K562 (cell line): ENCODE results near the gene CCDC9. TPM values are rescaled to one million over a fixed set of nuclear protein-coding genes. Genes with fewer than 3 reads are reported as not detected.
A peak's percentile ranks its signal among the peaks of the same experiment; 100 is the strongest.

Experiments
- BACH1 ChIP-seq: fragments of 200-800 bp; sonication (Bioruptor generic); IDR thresholded peaks from 2 replicates; pipeline ENCODE4 v1.6.1; 2016; ENCODE audit warnings: missing genetic modification characterization, missing compliant biosample characterization
- CEBPB ChIP-seq: fragments of 450-650 bp; IDR thresholded peaks from 2 replicates; pipeline ENCODE4 v1.6.1; 2016; ENCODE audit warnings: missing genetic modification characterization, missing compliant biosample characterization
- DMBX1 ChIP-seq: fragments of 250-450 bp; sonication (Bioruptor Pico); IDR thresholded peaks from 2 replicates; pipeline ENCODE4 v1.8.0; 2022; ENCODE audit warnings: inconsistent platforms, mild to moderate bottlenecking, moderate library complexity, borderline replicate concordance
- E2F3 ChIP-seq: fragments of 250-450 bp; sonication (Bioruptor Pico); IDR thresholded peaks from 2 replicates; pipeline ENCODE4 v1.4.0; 2020; ENCODE audit warnings: mild to moderate bottlenecking
- EWSR1 ChIP-seq: fragments of 450-650 bp; IDR thresholded peaks from 2 replicates; pipeline ENCODE4 v1.6.1; 2018; ENCODE audit warnings: borderline replicate concordance, mild to moderate bottlenecking, low read depth, moderate library complexity; ENCODE audit not compliant: partially characterized antibody
- GTF2F1 ChIP-seq: IDR thresholded peaks from 2 replicates; pipeline ENCODE4 v1.6.1; 2011; ENCODE audit warnings: low read depth, low read length, improper control_type of control experiment
- HMGN3 ChIP-seq: IDR thresholded peaks from 2 replicates; pipeline ENCODE4 v1.6.1; 2011; ENCODE audit warnings: borderline replicate concordance, low read depth, mild to moderate bottlenecking, mixed read lengths, low read length; ENCODE audit not compliant: insufficient read length; ENCODE audit errors: extremely low read depth
- HNRNPK ChIP-seq: fragments of 200-400 bp; formaldehyde crosslinking; IDR thresholded peaks from one replicate; pipeline ENCODE4 v1.6.1; 2018; ENCODE audit warnings: mild to moderate bottlenecking, low read depth, low read length; ENCODE audit not compliant: poor library complexity, severe bottlenecking
- MIER1 ChIP-seq: fragments of 450-650 bp; IDR thresholded peaks from 2 replicates; pipeline ENCODE4 v1.6.1; 2016; ENCODE audit warnings: antibody characterized with exemption, mild to moderate bottlenecking, low read depth
- NUFIP1 ChIP-seq: fragments of 450-650 bp; IDR thresholded peaks from 2 replicates; pipeline ENCODE4 v1.6.1; 2018; ENCODE audit not compliant: partially characterized antibody
- PHB2 ChIP-seq: fragments of 450-650 bp; IDR thresholded peaks from 2 replicates; pipeline ENCODE4 v1.6.1; 2017; ENCODE audit warnings: low read depth
- POLR2A ChIP-seq: fragments of 450-650 bp; conservative IDR thresholded peaks from 2 replicates; pipeline ENCODE4 v1.6.1; 2016
- POLR3G ChIP-seq: IDR thresholded peaks from 2 replicates; pipeline ENCODE4 v1.6.1; 2011; ENCODE audit not compliant: insufficient read length, insufficient replicate concordance; ENCODE audit errors: extremely low read depth
- POU5F1 ChIP-seq: fragments of 150-350 bp; IDR thresholded peaks from 2 replicates; pipeline ENCODE4 v1.6.1; 2014; ENCODE audit warnings: borderline replicate concordance, low read length, low read depth, mild to moderate bottlenecking; ENCODE audit not compliant: partially characterized antibody
- PPARD ChIP-seq: fragments of 250-450 bp; sonication (Bioruptor Pico); IDR thresholded peaks from 2 replicates; pipeline ENCODE4 v1.8.0; 2022; ENCODE audit warnings: inconsistent platforms, mild to moderate bottlenecking, moderate library complexity
- PYGO2 ChIP-seq: fragments of 450-650 bp; IDR thresholded peaks from 2 replicates; pipeline ENCODE4 v1.6.1; 2016; ENCODE audit warnings: mild to moderate bottlenecking, missing genetic modification characterization, moderate library complexity, missing compliant biosample characterization
- TFAM ChIP-seq: fragments of 250-450 bp; sonication (Bioruptor Pico); conservative IDR thresholded peaks from 2 replicates; pipeline ENCODE4 v1.5.0; 2021; ENCODE audit warnings: mild to moderate bottlenecking, moderate library complexity
- WHSC1 ChIP-seq: IDR thresholded peaks from one replicate; pipeline ENCODE4 v1.6.1; 2012; ENCODE audit warnings: low read length, control low read depth, inconsistent platforms
- polyA plus RNA-seq, 8 experiments: library from polyadenylated mRNA; depleted of rRNA in 4 of 8; stranded (reverse) in 5 of 8; unstranded in 3 of 8; fragments of >200 nt; fragmentation: Nextera tagmentation in 2 of 8; fragmentation: Illumina TruSeq in 1 of 8; extraction: Ambion mirVana in 2 of 8; extraction: Trizol in 1 of 8; gene quantifications; 2 replicates each; pipeline versions ENCODE4 v1.2.1 to v1.2.3, GENCODE V29; 2011 to 2014; ENCODE audit warnings: inconsistent platforms in 1 of 8, missing spikeins in 1 of 8
- total RNA-seq, 7 experiments: library from RNA; depleted of rRNA in 6 of 7; stranded (reverse); fragments of >200 nt in 6 of 7; fragmentation: Illumina TruSeq in 2 of 7; extraction: Trizol in 2 of 7; gene quantifications; 2 replicates each; pipeline versions ENCODE4 v1.2.1 to v1.2.3, GENCODE V29; 2011 to 2021; ENCODE audit warnings: low replicate concordance in 1 of 7
- TF ChIP-seq, protein P1 (sequence below): fragments of 450-650 bp; IDR thresholded peaks from 2 replicates; pipeline ENCODE4 v1.6.1; 2018; ENCODE audit warnings: mild to moderate bottlenecking, low read depth; ENCODE audit not compliant: partially characterized antibody
- TF ChIP-seq, protein P2 (sequence below): IDR thresholded peaks from 2 replicates; pipeline ENCODE4 v1.6.1; 2014; ENCODE audit warnings: antibody characterized with exemption
- TF ChIP-seq, protein P3 (sequence below): fragments of 250-450 bp; sonication (Bioruptor Pico); IDR thresholded peaks from 2 replicates; pipeline ENCODE4 v1.5.0; 2020; ENCODE audit warnings: mild to moderate bottlenecking
- TF ChIP-seq, protein P4 (sequence below): fragments of 450-650 bp; formaldehyde crosslinking; IDR thresholded peaks from 2 replicates; pipeline ENCODE4 v1.4.0; 2020; ENCODE audit warnings: mild to moderate bottlenecking, mixed read lengths

Gene CCDC9
- total and polyA plus RNA-seq, 9 of the 15 experiments (the other 6 are each of a cell fraction or from before 2014, with no cell fraction given) = 0.23 to 38.6 (median 8.4) TPM

DNA sequence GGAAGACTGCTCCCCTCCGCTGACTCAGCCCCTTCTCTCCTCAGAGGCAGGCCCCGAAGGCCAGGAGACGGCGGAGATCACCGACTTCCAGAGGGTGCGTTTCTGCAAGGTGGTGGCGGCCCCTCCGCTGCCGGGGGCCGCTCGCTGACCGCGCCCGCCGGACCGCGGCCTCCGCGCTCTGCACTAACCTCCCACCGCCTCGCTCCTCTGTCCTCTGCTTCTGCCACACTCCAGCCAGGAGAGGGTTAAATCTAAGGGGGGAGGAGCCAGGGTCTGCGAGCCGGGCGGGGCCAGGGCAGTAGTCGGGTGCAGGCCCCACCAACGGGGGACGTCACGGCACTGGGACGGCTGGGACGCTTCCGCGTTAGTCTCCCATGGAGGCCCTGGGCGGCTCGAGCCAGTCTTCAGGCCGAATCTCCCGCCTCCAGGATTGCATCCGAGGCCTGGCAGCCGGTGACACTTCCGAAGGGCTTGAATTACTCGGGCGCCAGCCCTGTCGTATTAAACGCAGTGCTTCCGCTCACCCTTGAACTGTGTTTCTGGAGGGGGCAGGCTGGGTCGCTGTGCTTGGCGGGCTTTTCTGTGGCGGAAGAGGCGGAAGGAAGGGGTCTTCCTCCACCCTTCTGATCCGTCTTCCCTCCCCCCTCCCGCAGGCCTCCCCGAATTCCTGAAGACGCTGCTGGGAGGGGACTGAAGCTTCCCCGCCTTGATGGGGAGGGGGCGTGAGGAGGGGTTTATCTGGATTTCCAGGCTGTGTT lies 17.2 kb downstream of the CCDC9 start (continued):
- TF ChIP-seq GTF2F1 (no peak), HNRNPK (no peak), HMGN3 (peak; percentile 92), TFAM (no peak), DMBX1 (no peak), MIER1 (no peak), CEBPB (tag) (no peak), POLR2A (peak; percentile 92), PPARD (no peak), E2F3 (CRISPR knock-in tag) (peak; percentile 90), WHSC1 (no peak), POLR3G (no peak), BACH1 (tag) (no peak), PHB2 (no peak), PYGO2 (tag) (no peak), POU5F1 (no peak), EWSR1 (no peak), NUFIP1 (no peak)
- TF ChIP-seq, protein P1, sequence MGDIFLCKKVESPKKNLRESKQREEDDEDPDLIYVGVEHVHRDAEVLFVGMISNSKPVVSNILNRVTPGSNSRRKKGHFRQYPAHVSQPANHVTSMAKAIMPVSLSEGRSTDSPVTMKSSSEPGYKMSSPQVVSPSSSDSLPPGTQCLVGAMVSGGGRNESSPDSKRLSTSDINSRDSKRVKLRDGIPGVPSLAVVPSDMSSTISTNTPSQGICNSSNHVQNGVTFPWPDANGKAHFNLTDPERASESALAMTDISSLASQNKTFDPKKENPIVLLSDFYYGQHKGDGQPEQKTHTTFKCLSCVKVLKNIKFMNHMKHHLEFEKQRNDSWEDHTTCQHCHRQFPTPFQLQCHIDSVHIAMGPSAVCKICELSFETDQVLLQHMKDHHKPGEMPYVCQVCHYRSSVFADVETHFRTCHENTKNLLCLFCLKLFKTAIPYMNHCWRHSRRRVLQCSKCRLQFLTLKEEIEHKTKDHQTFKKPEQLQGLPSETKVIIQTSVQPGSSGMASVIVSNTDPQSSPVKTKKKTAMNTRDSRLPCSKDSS = no peak
- TF ChIP-seq, protein P2, sequence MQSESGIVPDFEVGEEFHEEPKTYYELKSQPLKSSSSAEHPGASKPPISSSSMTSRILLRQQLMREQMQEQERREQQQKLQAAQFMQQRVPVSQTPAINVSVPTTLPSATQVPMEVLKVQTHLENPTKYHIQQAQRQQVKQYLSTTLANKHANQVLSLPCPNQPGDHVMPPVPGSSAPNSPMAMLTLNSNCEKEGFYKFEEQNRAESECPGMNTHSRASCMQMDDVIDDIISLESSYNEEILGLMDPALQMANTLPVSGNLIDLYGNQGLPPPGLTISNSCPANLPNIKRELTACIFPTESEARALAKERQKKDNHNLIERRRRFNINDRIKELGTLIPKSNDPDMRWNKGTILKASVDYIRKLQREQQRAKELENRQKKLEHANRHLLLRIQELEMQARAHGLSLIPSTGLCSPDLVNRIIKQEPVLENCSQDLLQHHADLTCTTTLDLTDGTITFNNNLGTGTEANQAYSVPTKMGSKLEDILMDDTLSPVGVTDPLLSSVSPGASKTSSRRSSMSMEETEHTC = no peak
- TF ChIP-seq, protein P3, sequence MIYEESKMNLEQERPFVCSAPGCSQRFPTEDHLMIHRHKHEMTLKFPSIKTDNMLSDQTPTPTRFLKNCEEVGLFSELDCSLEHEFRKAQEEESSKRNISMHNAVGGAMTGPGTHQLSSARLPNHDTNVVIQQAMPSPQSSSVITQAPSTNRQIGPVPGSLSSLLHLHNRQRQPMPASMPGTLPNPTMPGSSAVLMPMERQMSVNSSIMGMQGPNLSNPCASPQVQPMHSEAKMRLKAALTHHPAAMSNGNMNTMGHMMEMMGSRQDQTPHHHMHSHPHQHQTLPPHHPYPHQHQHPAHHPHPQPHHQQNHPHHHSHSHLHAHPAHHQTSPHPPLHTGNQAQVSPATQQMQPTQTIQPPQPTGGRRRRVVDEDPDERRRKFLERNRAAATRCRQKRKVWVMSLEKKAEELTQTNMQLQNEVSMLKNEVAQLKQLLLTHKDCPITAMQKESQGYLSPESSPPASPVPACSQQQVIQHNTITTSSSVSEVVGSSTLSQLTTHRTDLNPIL (CRISPR knock-in tag) = no peak
- TF ChIP-seq, protein P4, sequence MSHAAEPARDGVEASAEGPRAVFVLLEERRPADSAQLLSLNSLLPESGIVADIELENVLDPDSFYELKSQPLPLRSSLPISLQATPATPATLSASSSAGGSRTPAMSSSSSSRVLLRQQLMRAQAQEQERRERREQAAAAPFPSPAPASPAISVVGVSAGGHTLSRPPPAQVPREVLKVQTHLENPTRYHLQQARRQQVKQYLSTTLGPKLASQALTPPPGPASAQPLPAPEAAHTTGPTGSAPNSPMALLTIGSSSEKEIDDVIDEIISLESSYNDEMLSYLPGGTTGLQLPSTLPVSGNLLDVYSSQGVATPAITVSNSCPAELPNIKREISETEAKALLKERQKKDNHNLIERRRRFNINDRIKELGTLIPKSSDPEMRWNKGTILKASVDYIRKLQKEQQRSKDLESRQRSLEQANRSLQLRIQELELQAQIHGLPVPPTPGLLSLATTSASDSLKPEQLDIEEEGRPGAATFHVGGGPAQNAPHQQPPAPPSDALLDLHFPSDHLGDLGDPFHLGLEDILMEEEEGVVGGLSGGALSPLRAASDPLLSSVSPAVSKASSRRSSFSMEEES = no peak
